H1 (cell line): ENCODE data around the gene DDX50. TPM values are rescaled to one million over a fixed set of nuclear protein-coding genes. Genes with fewer than 3 reads are reported as not detected.

Source experiments
- CHD7 ChIP-seq: fragments of 300-600 bp; sonication (generic); IDR thresholded peaks from 2 replicates; pipeline ENCODE4 v1.7.1; 2012; ENCODE audit warnings: low read length, moderate library complexity, mild to moderate bottlenecking, inconsistent platforms; ENCODE audit not compliant: insufficient replicate concordance
- KDM1A ChIP-seq: fragments of 200-600, 300-600 bp; sonication (generic); IDR thresholded peaks from 2 replicates; pipeline ENCODE4 v1.7.1; 2016; ENCODE audit warnings: mild to moderate bottlenecking, low read length, borderline replicate concordance
- polyA plus RNA-seq, 7 experiments: library from polyadenylated mRNA; depleted of rRNA in 3 of 7; stranded (reverse) in 5 of 7; unstranded in 2 of 7; fragments of >200 nt in 5 of 7; fragments of 200-250 nt in 2 of 7; gene quantifications; 1 replicate in 5 of 7; 2 replicates in 1 of 7; 4 replicates in 1 of 7; pipeline versions ENCODE4 v1.2.1 to v1.2.3, GENCODE V29; 2011 to 2013; ENCODE audit warnings: missing spikeins in 2 of 7, mixed read lengths in 2 of 7
- total RNA-seq: library from RNA; stranded (reverse); fragmentation: NEBNext Ultra II Directional; extraction: Animal tissue kit (Norgen Biotek cat#: 25700); gene quantifications from 2 replicates; pipeline ENCODE4 v1.2.1, GENCODE V29; 2021

DDX50 gene
- total and polyA plus RNA-seq, 2 of the 8 experiments (the other 6 are each of a cell fraction or from before 2014, with no cell fraction given): 20.0 to 36.5 TPM

DNA sequence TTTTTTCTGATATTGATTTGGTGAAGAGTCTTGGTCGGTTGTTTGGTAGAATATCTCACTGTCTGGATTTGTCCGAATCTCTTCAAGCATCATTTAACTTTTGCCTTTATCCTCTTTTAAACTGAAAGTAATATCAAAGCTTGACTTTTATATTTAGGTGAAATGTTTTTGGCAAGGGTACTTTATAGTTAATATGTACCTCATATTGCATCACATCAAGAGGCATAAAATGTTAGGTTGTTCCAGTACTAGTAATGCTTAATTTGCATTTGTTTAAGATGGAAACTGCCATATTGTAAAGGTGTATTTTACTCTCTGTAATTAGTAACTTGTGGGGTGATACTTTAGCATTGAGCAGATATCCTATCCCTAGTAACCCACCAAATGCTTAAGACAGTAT is 37.8 kb downstream of the DDX50 start (continued):
- TF ChIP-seq CHD7: no peak
- no peak for TF ChIP-seq KDM1A
- TF ChIP-seq, all 59 proteins: peak for 0
